Daoy (cell line): ENCODE data around the gene ZFYVE28. TPM values are rescaled to one million over a fixed set of nuclear protein-coding genes. Genes with fewer than 3 reads are reported as not detected.

Source experiments
- DNase-seq: peaks from one replicate; pipeline ENCODE4 v3.0.0-alpha.2; 2015; ENCODE audit warnings: low read depth
- total RNA-seq: library from RNA; depleted of rRNA; stranded (reverse); fragments of >200 nt; shearing (Covaris generic); gene quantifications from 2 replicates; pipeline ENCODE4 v1.2.3, GENCODE V29; 2014

The ZFYVE28 gene
- total RNA-seq, 1 experiment from 2014 or later, result 0.97 TPM

GRCh38 chr4:2333356-2333841, 85.0 kb downstream of the ZFYVE28 start:
- no peak for DNase-seq

GRCh38 chr4:2332976-2333319, 85.5 kb downstream of the ZFYVE28 start:
- DNase-seq, result no peak

DNA sequence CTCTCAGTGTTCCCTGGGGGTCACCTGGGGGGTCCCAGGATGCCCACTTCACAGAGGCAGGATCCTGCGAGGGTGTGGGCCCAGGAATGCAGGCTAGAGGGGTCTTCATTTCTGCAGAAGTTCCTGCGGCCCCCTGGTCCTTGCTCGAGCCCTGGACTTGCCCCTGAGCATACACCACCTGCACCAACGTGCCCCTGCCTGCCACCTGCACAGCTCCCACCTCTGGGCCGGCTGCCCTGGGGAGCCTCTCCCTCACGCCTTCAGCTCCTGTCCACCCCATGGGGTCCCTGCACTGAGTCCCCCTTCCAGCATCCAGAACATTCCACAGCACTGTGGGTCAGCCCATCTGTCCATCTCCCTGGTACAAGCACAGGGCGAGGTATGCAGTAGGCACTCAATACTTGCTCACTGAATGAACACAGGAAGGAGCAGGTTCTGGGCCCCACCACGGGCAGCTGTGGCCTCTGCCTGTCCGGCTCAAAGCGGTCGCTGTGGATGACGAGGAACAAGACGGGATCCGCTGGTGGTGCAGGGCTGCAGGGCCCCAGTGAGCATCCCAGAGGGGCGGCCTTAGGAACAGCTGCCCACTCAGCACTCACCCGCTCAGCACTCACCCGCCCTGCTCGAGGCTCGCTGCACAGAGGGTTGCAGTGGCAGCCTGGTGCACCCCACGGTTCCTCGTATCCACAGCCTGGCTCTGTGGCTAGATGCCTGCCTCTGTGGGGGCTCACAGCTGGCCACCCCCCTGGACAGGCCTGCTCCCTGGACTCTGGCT, 86.1 kb downstream of the ZFYVE28 start:
- DNase-seq, result no peak

- no peak for DNase-seq
These were observed 86.8 kb downstream of the ZFYVE28 start for GRCh38 chr4:2331519-2332200.

- no peak for DNase-seq
These were observed 87.4 kb downstream of the ZFYVE28 start for GRCh38 chr4:2331043-2331420.

GRCh38 chr4:2330091-2331042, 88.1 kb downstream of the ZFYVE28 start:
- DNase-seq, result peak; percentile 85

GRCh38 chr4:2327579-2327978, 90.9 kb downstream of the ZFYVE28 start:
- no peak for DNase-seq

- DNase-seq, result no peak
These were observed 93.6 kb downstream of the ZFYVE28 start for GRCh38 chr4:2324891-2325290.

DNA sequence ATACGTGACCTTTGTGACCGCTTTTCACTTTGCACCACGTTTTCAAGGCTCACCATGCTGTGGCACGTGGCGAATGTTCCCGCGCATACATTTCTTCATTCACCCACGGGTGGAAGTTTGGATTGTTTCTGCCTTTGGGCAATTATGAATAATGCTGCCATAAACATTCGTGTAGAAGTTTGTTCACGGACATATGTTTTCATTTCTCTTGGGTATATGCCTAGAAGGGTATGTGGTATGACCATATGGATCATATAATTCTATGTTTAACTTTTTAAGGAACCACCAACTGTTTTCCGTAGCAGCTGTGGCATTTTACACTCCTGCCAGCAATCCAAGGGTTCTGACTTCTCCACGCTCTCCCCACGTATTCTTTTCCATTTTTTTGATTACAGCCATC, 95.6 kb downstream of the ZFYVE28 start:
- DNase-seq, result no peak

DNA sequence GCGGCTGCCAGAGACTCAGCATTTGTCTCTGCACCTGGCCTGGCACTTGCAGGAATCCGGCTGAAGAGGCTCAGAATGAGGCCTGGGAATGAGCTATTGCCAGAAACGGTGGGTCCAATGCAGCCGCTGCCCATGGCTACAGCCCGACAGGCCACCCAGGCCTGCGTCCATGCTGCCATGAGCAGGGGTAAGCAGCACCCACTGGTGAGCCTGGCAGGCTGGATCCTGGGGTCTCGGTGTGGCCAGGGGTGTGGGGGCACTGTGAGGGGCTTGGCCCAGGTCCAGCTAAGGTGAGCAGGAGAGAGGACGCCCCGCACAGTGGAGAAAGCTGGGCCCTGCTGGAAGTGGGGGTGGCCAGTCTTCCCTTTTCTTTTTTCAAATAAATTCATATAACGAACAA, 96.2 kb downstream of the ZFYVE28 start:
- no peak for DNase-seq

DNA sequence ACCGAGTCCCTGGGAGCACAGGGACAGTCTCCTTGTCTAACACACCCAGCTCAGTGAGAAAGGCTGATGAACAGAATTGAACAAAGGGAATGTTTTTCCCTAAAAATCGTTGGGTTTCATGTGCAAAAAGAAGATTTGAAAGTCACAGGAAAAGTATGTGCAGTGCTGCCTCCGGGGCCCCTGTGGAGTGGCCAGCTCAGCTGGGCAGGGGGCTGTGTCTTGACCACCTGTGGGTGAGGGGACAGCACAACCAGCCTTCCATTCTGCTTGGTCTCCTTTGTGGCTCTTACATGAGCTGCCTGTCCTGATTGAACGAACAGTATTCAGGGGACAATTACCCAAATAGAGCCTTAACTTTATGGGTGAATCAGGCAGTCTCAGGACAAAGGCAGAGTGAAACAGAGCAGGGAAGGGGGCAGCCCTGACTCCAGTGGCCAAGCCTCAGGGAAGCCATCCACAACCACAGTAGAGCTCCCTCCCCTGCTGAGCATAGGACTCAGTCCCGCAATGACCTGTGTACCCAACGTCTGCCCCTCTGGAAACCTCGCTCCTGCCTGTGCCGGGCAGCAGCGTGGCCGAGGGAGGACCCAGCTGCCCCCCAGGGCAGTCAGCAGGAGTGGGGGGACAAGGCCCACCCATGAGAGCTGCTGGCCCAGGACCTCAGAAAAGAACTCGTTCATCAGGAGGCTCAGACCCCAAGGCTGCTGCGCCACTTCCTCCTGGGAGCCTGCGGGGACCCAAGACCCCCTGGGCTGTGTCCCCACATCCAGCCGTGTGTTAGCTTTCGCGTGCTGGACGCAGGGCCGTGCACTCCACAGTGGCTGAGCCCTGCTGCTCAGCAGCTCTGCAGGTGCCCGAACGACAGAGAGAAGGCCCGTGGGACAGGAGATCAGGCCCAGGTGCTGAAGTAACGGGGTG, 96.9 kb downstream of the ZFYVE28 start:
- DNase-seq, result peak; percentile 1

GRCh38 chr4:2320746-2321145, 97.7 kb downstream of the ZFYVE28 start:
- peak; percentile 0 for DNase-seq

- DNase-seq, result no peak
These were observed 98.3 kb downstream of the ZFYVE28 start for GRCh38 chr4:2320152-2320551.

GRCh38 chr4:2318885-2319284, 99.6 kb downstream of the ZFYVE28 start:
- DNase-seq, result no peak

DNA sequence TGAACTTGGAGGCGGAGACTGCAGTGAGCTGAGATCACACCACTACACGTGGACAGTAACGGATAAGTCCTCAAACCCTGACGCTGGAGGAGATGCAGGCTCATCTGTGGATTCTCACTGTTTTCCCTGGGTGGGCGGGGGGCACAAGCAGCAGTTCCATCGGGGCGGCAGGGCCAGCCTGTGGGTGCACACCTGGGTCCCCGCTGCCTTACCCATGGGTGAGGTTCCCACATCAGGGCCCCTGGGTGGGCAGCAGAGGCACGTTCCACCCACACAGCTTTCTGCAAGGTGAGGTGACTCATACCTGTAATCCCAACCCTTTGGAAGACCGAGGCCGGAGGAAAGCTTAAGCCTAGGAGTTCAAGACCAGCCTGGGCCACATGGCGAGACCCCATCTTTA, 100.0 kb downstream of the ZFYVE28 start:
- DNase-seq, result no peak

DNA sequence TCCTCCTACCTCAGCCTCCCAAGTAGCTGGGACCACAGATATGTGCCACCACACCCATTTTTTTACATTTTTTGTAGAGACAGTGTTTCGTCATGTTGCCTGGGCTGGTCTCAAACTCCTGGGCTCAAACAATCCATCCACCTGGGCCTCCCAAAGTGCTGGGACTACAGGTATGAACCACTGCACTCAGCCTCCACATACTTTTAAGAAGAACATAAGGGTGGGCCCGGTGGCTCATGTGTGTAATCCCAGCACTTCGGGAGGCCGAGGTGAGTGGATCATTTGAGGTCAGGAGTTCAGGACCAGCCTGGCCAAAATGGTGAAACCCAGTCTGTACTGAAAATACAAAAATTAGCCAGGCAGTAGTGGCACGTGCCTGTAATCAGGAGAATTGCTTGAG, 105.1 kb downstream of the ZFYVE28 start:
- DNase-seq, result no peak

- DNase-seq, result no peak
These were observed 111.6 kb downstream of the ZFYVE28 start for GRCh38 chr4:2306773-2307410.

- no peak for DNase-seq
These were observed 112.5 kb downstream of the ZFYVE28 start for GRCh38 chr4:2305766-2306501.

GRCh38 chr4:2304877-2305561, 113.4 kb downstream of the ZFYVE28 start:
- no peak for DNase-seq
